ENCODE measurements around the gene IL23R.

Gene IL23R

DNA sequence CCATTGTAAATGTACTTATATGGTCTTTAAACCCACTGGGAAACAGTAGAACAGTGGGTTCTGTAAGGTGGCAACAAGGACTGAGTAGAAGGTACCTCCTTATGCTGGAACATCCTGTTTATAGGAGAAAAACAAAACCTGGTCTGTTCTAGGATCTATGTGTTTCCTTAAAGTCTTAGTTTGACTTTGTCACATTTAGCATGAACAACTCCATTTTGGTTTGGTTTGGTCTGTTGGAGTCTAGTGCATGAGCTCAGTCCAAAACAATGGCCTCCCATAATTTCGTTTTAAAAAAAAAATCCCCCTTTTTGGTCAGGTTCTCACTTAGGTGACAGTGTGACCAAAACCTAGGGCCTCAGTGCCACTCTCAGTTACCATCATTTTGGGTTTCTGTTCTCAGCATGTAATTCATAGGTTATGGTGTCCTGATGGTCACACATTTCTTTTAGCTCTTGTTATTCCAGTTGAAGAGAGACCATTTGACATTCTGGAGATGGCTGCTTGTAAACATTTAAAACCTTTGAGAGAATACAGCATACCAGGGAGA is 75.0 kb downstream of the IL23R start:
- DNase-seq (ENCODE audit: low read depth in 2 of 2), result no peak

DNA sequence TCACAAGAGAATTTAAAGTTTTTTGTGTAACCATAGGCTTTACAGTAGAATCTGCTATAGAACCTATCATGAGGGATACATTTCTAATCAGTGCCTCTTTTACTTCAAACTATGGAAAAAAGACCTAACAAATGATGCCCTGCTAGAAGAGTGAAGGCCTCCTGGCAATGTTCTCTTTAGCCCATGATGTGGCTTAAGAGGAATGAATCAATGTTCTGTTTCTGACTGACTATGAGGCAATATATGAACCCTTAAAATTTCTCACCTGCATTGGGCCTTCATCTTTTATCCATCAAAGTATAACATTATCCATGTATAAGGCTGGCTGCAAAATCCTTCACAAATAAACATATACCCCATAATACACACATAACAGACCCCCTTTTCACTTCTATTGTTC is 75.8 kb downstream of the IL23R start:
- no peak for DNase-seq (ENCODE audit: low read depth in 2 of 2)

- no peak for DNase-seq (ENCODE audit: low read depth in 2 of 2)
These were observed 83.9 kb downstream of the IL23R start for GRCh38 chr1:67250051-67250653.

DNA sequence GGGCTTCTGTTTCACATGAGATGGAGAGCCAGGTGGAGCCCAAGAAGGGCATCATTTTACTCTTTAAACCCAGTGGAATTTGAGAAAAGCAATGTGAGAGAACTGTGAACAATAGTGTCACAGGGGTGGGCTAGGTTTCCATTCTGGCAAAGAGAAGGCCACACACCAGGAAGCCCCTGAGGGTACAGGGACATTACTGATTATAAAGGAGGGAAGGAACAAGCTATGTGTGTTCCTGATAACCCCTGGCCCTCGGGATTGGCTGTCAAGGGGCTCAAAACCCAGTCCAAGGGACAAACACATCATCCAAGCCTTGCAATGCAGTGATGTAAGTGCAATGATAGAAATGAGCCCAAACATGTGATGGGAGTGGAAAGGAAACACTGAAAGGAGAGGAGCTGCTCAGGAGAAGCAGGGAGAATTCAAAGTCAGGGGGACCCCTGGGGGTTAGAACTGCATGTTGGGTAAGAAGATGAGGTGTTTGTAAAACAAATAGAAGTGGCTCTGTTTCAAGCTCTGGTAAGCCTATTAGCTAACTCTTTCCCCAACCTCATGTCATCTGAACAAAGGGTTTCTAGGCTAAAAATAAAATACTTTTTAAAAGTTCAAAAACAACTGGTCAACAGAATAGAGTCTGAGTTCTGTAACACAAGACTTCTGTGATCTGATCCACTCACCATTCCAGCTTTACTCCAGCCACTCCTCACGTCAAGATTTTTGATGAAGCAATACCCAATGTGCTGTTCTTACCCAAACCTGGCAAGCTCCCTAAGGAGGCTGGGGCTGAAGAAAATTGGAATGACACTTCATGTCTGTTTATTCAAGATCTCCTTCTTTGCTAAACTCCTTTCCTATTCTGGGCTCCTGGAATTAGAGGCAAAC is 90.3 kb downstream of the IL23R start:
- no peak for DNase-seq (ENCODE audit: low read depth in 2 of 2)

DNA sequence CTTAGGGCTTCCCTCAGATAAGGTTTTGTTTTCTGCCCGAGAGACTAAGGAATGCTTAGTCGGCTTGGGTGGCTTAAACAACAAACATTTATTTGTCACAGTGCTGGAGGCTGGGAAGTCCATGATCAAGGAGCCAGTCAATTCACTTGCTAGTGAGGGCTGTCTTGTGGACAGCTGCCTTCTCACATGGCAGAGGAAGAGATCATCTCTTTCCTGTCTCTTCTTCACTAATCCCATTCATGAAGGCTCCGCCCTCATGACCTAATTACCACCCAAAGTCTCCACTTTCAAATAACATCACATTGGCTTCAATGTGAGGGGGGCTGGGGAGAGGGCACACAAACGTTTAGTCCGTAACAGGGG is 90.9 kb downstream of the IL23R start:
- no peak for DNase-seq (ENCODE audit: low read depth in 2 of 2)

DNA sequence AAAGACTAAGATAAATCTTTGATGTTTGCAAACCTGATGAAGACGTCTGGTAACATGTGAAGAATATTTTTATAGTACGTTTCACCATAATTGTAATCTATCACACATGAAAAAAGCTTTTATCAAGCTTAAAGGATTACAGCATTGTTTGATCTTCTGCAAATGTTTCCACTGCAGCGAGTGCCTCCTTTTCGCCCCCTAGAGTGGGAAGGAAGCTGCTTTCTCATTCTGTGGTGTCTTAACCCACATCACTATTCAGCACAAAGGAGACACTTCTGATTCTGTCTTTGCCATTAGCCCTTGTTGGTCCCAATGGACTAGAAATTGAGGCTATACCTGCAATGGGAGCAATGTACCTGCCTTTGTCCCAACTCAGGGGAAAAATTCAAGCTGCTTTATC is 95.4 kb downstream of the IL23R start:
- peak in 1 of 2 donors; percentile 13 for DNase-seq (ENCODE audit: low read depth in 2 of 2)

DNA sequence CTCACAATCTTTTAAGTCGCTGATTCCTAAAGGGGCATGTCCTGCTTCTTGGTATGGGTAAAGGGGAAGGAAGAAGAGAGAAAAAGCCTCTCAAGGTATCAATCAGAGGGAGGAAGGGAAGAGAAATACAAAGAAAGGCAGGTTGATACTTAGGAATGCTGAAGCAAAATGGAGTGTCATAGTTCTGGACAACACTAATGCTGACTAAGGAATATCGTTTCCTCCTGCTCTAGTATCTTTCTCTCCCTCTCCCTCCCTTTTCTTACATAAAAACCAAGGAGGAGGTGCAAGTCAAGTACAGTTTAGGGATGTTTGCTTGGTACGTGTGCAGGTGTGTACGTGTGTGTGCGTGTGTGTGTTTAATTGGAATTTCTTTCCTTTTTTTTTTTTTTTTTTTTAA is 96.5 kb downstream of the IL23R start:
- no peak for DNase-seq (ENCODE audit: low read depth in 2 of 2)

- no peak for DNase-seq (ENCODE audit: low read depth in 2 of 2)
These were observed 97.9 kb downstream of the IL23R start for GRCh38 chr1:67264152-67264551.

DNA sequence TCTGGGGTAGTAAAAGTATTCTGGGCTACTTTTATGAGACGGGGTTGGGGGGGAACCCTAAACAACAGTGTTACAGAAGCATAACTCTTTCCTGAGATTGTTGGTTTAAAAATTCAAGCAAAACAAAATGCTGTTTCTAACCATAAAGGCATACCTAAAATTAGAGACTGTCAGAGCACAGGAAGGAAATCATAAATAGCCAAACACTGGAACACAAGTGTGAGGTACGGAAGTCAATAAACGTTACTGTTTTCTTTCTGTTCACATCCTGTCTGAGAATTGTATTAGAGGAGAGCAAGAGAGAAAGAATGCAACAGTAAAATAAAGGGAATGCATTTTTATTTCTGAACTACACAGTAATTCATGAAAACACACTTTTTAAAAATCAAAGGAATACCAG is 98.6 kb downstream of the IL23R start:
- DNase-seq (ENCODE audit: low read depth in 2 of 2), result no peak

- no peak for DNase-seq (ENCODE audit: low read depth in 2 of 2)
These were observed 102.8 kb downstream of the IL23R start for GRCh38 chr1:67269061-67269460.

- DNase-seq (ENCODE audit: low read depth in 2 of 2), result peak in 1 of 2 donors; percentile 14
These were observed 104.3 kb downstream of the IL23R start for GRCh38 chr1:67270541-67270940.

- DNase-seq (ENCODE audit: low read depth in 2 of 2), result no peak
These were observed 107.3 kb downstream of the IL23R start for GRCh38 chr1:67273591-67273990.

DNA sequence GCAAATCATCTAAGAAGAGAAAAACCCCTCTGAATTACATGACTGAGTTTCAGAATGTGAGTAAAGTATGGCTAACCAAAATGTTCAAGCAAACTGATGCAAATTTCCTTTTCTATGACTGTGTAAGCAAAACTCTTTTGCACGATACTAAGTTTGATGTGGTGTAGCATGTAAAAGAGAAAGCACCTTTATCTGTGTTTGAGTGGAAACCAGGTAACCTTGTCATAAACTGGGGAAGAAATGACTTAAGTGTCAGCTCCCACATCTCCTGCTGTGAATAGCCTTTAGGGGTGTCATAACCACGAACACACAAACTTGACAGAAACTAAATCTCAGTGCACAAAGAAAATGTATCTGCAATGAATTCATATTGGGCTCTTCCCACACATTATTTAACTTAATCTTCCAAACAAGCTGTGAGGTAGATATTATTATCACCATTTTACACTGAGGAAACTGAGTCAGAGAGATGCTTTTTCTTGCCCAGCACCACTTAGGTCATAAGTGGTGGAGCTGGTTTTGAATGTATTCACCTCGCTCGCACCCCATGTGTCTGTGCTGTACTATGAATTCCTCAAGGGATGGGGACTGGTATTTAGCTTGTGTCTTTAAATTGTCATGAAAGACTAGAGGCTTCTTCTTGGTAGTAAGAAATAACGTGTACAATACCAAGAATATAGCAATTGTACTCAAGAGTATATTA is 108.5 kb downstream of the IL23R start:
- peak in 1 of 2 donors; percentile 15 for DNase-seq (ENCODE audit: low read depth in 2 of 2)

- DNase-seq (ENCODE audit: low read depth in 2 of 2), result no peak
These were observed 114.4 kb downstream of the IL23R start for GRCh38 chr1:67280696-67281095.

GRCh38 chr1:67281244-67281643 is 115.0 kb downstream of the IL23R start:
- no peak for DNase-seq (ENCODE audit: low read depth in 2 of 2)

- DNase-seq (ENCODE audit: low read depth in 2 of 2), result no peak
These were observed 119.7 kb downstream of the IL23R start for GRCh38 chr1:67285780-67286488.

GRCh38 chr1:67290236-67290635 is 124.0 kb downstream of the IL23R start:
- no peak for DNase-seq (ENCODE audit: low read depth in 2 of 2)

DNA sequence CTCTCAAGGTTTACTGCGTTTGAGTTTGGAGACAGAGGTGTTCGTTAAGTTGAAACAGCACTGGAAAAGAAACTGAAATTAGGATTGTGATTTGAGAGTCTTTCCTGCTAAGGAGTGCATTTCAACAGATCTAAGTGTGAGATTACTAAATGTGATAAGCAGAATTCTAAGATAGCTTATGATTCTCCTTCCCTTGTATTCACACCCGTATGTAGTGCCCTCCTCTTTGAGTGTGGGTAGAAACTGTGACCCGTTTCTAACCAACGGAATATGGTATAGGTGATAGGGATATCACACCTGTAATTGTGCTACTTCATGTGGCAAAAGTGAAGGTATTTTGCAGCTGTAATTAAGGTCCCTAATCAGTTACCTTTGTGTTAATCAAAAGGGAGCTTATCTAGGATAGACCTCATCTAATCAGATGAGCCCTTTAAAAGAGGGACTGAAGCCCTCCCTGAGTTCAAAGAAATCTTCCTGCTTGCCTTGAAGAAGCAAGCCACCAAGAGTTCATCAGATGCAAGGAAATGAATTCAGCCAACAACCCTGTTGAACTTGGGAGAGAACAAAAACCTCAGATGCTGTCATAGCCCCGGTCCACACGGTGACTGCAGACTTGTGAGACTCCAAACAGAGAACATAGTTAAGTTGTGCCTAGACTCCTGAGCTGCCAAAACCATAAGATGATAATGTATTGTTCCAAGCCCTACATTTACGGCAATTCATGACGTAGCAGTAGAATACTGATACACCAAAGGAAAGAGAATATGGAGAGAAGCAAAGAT is 128.8 kb downstream of the IL23R start:
- DNase-seq (ENCODE audit: low read depth in 2 of 2), result peak in 1 of 2 donors; percentile 20

DNA sequence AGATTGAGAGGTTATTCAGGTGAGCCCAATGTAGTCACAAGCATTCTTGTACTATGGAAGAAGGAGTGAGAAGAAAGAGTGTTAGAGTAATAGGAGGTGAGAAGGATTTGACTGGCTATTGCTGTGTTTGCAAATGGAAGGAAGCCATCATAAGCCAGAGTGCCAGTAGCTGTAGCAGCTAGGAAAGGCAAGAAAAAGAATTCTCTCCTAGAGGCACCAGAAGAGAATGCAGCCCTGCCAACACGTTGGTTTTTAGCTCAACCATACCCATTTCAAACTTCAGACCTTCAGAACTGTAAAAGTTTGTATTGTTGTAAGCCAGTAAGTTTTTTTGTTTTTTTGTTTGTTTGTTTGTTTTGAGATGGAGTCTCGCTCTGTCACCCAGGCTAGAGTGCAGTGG is 132.5 kb downstream of the IL23R start:
- no peak for DNase-seq (ENCODE audit: low read depth in 2 of 2)

- no peak for DNase-seq (ENCODE audit: low read depth in 2 of 2)
These were observed 133.0 kb downstream of the IL23R start for GRCh38 chr1:67299296-67299695.

DNA sequence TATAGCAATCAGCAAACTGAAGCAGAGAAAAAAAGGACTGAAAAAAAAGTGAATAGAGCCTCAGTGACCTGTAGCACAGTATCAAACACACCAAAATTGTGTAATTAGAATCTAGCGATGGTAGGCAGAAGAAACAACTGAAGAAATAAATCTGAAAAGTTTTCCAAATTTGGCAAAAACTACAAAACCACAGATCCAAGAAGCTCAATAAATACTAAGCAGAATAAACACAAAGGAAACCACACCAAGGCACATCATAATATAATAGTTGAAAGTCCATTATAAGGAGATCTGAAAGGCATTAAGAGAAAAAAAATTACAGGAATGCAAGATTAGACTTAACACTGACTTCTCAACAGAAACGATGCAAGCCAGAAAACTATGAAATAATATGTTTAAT is 134.3 kb downstream of the IL23R start:
- DNase-seq (ENCODE audit: low read depth in 2 of 2), result no peak
